ENCODE results near the gene HINFP.
A peak's percentile ranks its signal among the peaks of the same experiment; 100 is the strongest.
"Not testable (repeated sequence)": the region's sequence is repeated elsewhere in the genome, so short reads cannot be mapped to it uniquely, and the experiment has no call there.

The HINFP gene

DNA sequence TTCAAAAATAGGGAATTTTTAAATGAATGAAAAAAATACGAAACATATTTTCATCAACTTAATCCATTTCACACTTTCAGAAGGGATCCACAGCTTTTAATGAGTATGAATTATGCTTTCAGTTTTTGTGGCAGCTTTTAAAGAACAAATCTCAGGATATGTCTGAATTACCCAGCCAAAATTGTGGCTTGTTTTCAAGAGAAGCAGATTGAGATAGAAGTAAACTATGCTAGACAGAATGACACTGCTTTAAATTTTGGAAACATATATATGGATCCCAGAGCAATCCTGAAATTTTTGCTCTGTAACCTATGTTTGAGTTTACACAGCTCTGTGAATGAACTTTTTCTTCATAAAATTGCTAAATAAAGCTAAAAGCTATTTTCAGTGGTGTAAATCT is 2.4 kb upstream of the HINFP start:
- Histone ChIP-seq H3K4me1 (ENCODE audit: control insufficient read depth, insufficient read depth, low read length) (peaks cover 14% of the 10 kb centered on the region), H3K9me3 (ENCODE audit: control insufficient read depth in 2 of 2, low read length in 2 of 2) (no peaks in the 10 kb centered on the region), H3K9ac (ENCODE audit: low read length in 2 of 2) (no peak overlapping the region), H3K27ac (ENCODE audit: low read length) (no peak overlapping the region), H3K36me3 (ENCODE audit: control insufficient read depth in 2 of 2, insufficient read depth in 2 of 2, low read length in 2 of 2) (peaks cover 5 to 8% of the 10 kb centered on the region in 2 donors), H3K27me3 (ENCODE audit: control insufficient read depth in 1 of 2, insufficient read depth in 2 of 2, low read length in 2 of 2) (no peaks in the 10 kb centered on the region), H3K4me3 (ENCODE audit: low read length in 2 of 2) (no peak overlapping the region)

DNA sequence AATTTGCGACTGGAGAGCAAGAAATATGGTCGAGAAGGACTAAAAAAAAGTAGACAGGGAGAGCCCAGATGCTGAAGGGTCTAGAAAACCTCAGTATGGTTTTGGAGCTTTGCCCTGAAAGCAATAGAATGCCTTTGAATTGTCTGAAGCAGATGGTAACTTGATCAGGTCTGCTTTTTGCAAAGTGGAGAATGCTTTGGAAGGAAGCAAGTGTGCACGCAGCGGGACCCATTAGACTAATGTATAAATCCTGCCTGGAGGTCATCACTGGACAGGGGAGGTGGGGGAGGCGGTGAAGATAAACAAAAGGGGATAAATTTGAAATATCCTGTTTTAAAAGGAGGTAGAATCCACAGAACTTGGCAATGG is 757 bp upstream of the HINFP start:
- no peaks in the 10 kb centered on the region for H3K27me3 ChIP-seq (ENCODE audit: control insufficient read depth in 1 of 2, insufficient read depth in 2 of 2, low read length in 2 of 2)
- peak overlapping the region; percentile 76 for H3K27ac ChIP-seq (ENCODE audit: low read length)
- H3K9ac ChIP-seq (ENCODE audit: low read length in 2 of 2) = peak overlapping the region; percentile 72 to 83
- H3K9me3 ChIP-seq (ENCODE audit: control insufficient read depth in 2 of 2, low read length in 2 of 2) = no peaks in the 10 kb centered on the region
- H3K4me3 ChIP-seq (ENCODE audit: low read length in 2 of 2) = peak overlapping the region; percentile 61 to 100
- peaks cover 14% of the 10 kb centered on the region for H3K4me1 ChIP-seq (ENCODE audit: control insufficient read depth, insufficient read depth, low read length)
- H3K36me3 ChIP-seq (ENCODE audit: control insufficient read depth in 2 of 2, insufficient read depth in 2 of 2, low read length in 2 of 2) = peaks cover 8 to 9% of the 10 kb centered on the region in 2 donors

DNA sequence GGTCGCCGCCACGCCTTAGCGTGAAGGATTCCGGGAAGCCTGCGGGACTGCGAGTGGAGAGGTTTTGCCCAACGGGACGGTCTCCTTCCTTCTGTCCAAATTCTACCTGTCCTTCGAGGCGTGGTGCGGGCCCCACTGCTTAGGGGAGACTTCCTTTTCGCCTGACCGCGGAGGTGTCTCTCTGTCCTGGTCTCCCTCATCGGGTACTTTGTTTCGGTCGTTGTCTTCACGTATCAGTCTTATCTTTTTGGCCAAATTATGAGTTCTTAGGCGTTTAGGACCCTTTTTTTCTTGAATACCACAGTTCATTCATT is 388 bp downstream of the HINFP start:
- no peaks in the 10 kb centered on the region for H3K27me3 ChIP-seq (ENCODE audit: control insufficient read depth in 1 of 2, insufficient read depth in 2 of 2, low read length in 2 of 2)
- peak overlapping the region; percentile 100 for H3K4me3 ChIP-seq (ENCODE audit: low read length in 2 of 2)
- peaks cover 6 to 9% of the 10 kb centered on the region in 2 donors for H3K36me3 ChIP-seq (ENCODE audit: control insufficient read depth in 2 of 2, insufficient read depth in 2 of 2, low read length in 2 of 2)
- no peaks in the 10 kb centered on the region for H3K9me3 ChIP-seq (ENCODE audit: control insufficient read depth in 2 of 2, low read length in 2 of 2)
- H3K9ac ChIP-seq (ENCODE audit: low read length in 2 of 2) = peak overlapping the region; percentile 85 to 95
- peaks cover 16% of the 10 kb centered on the region for H3K4me1 ChIP-seq (ENCODE audit: control insufficient read depth, insufficient read depth, low read length)
- H3K27ac ChIP-seq (ENCODE audit: low read length) = peak overlapping the region; percentile 76

DNA sequence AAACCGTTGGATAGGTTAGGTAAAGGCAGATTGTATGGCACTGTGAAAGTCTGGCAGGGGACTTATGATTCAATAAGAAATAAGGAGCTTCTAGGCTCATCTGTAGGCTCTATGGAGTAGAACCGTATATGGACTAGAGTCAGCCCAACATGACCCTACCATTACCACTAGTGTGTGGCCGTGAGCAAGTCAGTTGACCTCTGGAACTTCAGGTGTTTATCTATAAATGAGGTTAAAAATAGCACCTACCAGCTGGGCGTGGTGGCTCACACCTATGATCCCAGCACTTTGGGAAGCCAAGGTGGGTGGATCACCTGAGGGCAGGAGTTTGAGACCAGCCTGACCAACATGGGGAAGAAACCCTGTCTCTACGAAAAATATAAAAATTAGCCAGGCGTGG is 4.4 kb downstream of the HINFP start:
- Histone ChIP-seq H3K9me3 (ENCODE audit: control insufficient read depth in 2 of 2, low read length in 2 of 2) (no peaks in the 10 kb centered on the region), H3K36me3 (ENCODE audit: control insufficient read depth in 2 of 2, insufficient read depth in 2 of 2, low read length in 2 of 2) (peaks cover 17 to 23% of the 10 kb centered on the region in 2 donors), H3K4me3 (ENCODE audit: low read length in 2 of 2) (no peak overlapping the region), H3K4me1 (ENCODE audit: control insufficient read depth, insufficient read depth, low read length) (peaks cover 15% of the 10 kb centered on the region), H3K9ac (ENCODE audit: low read length in 2 of 2) (no peak overlapping the region), H3K27ac (ENCODE audit: low read length) (no peak overlapping the region), H3K27me3 (ENCODE audit: control insufficient read depth in 1 of 2, insufficient read depth in 2 of 2, low read length in 2 of 2) (no peaks in the 10 kb centered on the region)

DNA sequence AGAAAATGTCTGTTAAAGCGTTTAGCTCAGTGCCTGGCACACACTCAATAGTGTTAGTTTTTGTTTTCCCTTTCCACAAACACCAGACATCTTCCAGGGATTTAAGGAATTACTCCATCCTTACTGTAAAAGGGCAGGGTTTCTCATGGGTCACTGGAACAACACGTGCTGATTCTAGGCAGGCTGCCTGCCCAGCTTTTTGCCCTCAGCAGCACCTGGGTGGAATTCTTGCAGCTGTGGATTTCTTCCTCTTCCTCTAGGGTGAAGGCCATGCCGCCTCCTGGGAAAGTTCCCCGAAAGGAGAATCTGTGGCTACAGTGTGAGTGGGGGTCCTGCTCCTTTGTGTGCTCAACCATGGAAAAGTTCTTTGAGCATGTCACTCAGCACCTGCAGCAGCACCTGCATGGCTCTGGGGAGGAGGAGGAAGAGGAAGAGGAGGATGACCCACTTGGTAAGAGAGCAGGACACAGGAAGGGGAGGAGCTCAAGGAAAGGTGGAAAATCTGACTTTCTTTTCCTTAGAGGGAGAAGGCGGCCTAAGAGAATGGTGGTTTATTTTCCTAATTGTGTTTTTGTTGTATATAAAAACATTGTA is 5.4 kb downstream of the HINFP start:
- Histone ChIP-seq H3K9me3 (ENCODE audit: control insufficient read depth in 2 of 2, low read length in 2 of 2) (no peaks in the 10 kb centered on the region), H3K36me3 (ENCODE audit: control insufficient read depth in 2 of 2, insufficient read depth in 2 of 2, low read length in 2 of 2) (peaks cover 26 to 28% of the 10 kb centered on the region in 2 donors), H3K27me3 (ENCODE audit: control insufficient read depth in 1 of 2, insufficient read depth in 2 of 2, low read length in 2 of 2) (no peaks in the 10 kb centered on the region), H3K27ac (ENCODE audit: low read length) (no peak overlapping the region), H3K9ac (ENCODE audit: low read length in 2 of 2) (peak overlapping the region in 1 of 2 donors; percentile 22), H3K4me1 (ENCODE audit: control insufficient read depth, insufficient read depth, low read length) (peaks cover 14% of the 10 kb centered on the region), H3K4me3 (ENCODE audit: low read length in 2 of 2) (no peak overlapping the region)

DNA sequence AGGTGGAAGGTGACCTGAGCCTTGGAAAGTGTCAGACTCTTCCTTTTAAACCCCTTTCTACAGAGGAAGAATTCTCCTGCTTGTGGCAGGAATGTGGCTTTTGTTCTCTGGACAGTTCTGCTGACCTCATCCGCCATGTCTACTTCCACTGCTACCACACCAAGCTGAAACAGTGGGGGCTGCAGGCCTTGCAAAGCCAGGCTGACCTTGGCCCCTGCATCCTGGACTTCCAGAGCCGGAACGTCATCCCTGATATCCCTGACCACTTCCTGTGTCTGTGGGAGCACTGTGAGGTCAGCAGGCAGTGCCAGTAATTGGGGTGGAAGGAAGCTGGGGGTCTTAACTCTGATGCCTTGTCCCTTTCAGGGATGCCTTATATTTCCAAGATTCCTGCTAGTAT is 9.3 kb downstream of the HINFP start:
- peaks cover 39 to 44% of the 10 kb centered on the region in 2 donors for H3K36me3 ChIP-seq (ENCODE audit: control insufficient read depth in 2 of 2, insufficient read depth in 2 of 2, low read length in 2 of 2)
- no peak overlapping the region for H3K27ac ChIP-seq (ENCODE audit: low read length)
- no peak overlapping the region for H3K9ac ChIP-seq (ENCODE audit: low read length in 2 of 2)
- H3K9me3 ChIP-seq (ENCODE audit: control insufficient read depth in 2 of 2, low read length in 2 of 2) = no peaks in the 10 kb centered on the region
- no peak overlapping the region for H3K4me3 ChIP-seq (ENCODE audit: low read length in 2 of 2)
- H3K27me3 ChIP-seq (ENCODE audit: control insufficient read depth in 1 of 2, insufficient read depth in 2 of 2, low read length in 2 of 2) = no peaks in the 10 kb centered on the region
- peaks cover 4% of the 10 kb centered on the region for H3K4me1 ChIP-seq (ENCODE audit: control insufficient read depth, insufficient read depth, low read length)

DNA sequence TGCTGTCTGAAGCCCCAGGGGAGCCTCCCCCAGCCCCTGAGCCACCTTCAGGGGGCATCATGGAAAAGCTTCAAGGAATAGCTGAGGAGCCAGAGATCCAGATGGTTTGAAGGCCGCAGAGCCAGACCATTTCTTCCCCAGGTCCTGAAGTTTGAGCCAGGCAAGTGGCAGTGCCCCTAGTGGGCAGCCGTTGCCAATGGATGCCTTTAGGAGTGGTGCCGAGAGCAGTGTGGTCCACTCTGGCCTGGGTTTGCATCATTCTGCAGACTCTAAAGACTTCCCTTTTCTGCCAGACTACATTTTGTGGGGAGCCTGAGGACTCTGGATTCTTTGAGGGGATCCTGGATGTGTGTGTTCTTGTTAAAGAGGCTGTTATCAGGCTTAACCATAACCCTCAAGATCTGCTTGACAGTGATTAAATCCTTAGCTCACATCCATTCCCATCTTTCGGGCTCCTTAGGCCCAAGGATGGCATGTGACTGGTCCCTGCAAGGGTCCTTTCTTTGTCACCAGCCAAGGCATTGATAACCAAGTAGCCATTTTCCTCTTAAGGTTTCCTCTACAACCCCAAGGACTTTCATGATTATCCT is 13.1 kb downstream of the HINFP start:
- H3K36me3 ChIP-seq (ENCODE audit: control insufficient read depth in 2 of 2, insufficient read depth in 2 of 2, low read length in 2 of 2) = peaks cover 36 to 42% of the 10 kb centered on the region in 2 donors
- no peaks in the 10 kb centered on the region for H3K4me1 ChIP-seq (ENCODE audit: control insufficient read depth, insufficient read depth, low read length)
- no peak overlapping the region for H3K9ac ChIP-seq (ENCODE audit: low read length in 2 of 2)
- H3K9me3 ChIP-seq (ENCODE audit: control insufficient read depth in 2 of 2, low read length in 2 of 2) = no peaks in the 10 kb centered on the region
- H3K27me3 ChIP-seq (ENCODE audit: control insufficient read depth in 1 of 2, insufficient read depth in 2 of 2, low read length in 2 of 2) = peaks cover 0 to 3% of the 10 kb centered on the region in 2 donors
- H3K27ac ChIP-seq (ENCODE audit: low read length) = no peak overlapping the region
- no peak overlapping the region for H3K4me3 ChIP-seq (ENCODE audit: low read length in 2 of 2)

DNA sequence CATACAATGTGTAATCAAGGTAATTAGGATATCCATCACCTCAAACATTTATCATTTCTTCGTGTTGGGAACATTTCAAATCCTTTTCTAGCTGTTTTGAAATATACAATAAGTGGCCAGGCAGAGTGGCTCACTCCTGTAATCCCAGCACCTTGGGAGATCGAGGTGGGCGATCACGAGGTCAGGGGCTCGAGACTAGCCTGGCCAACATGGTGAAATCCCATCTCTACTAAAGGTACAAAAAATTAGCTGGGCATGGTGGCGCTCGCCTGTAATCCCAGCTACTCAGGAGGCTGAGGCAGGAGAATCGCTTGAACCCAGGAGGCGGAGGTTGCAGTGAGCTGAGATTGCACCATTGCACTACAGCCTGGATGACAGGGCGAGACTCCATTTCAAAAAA is 17.9 kb downstream of the HINFP start:
- not testable (repeated sequence) for H3K27ac ChIP-seq (ENCODE audit: low read length); H3K36me3 ChIP-seq (ENCODE audit: control insufficient read depth in 2 of 2, insufficient read depth in 2 of 2, low read length in 2 of 2); H3K9me3 ChIP-seq (ENCODE audit: control insufficient read depth in 2 of 2, low read length in 2 of 2); H3K4me3 ChIP-seq (ENCODE audit: low read length in 2 of 2); H3K4me1 ChIP-seq (ENCODE audit: control insufficient read depth, insufficient read depth, low read length); H3K9ac ChIP-seq (ENCODE audit: low read length in 2 of 2); H3K27me3 ChIP-seq (ENCODE audit: control insufficient read depth in 1 of 2, insufficient read depth in 2 of 2, low read length in 2 of 2)

DNA sequence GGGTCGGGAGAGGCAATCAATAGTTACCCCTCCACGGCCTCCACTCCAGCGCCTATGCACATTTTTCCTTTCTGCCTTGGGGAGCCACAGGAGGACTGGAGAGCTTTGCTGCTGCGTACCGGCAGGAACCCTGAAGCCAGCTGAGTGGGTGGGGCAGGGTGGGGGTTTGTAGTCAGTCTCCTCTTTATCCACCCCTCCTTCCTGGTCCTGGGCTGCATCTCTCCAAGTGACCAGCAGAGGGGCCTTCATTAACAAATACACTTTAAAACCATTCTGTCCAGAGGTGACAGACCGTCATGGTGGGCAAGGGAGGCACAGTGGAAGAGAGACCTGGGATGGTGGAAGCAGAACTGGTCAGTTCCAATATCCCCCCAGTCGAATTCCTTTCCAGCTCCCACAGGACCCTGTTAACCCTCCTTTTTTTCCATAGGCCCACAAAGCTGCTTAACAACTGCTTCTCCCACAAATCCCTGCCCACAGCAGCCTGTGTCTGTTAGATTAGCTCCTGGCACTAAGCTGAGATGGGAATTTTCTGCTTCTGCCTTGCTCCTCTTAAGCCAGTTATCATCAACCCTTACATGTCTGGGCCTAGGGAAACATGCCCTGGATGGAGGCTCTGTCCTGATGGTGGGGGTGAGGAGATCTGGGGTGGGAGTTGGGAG is 23.6 kb downstream of the HINFP start:
- Histone ChIP-seq H3K36me3 (ENCODE audit: control insufficient read depth in 2 of 2, insufficient read depth in 2 of 2, low read length in 2 of 2) (no peaks in the 10 kb centered on the region), H3K9ac (ENCODE audit: low read length in 2 of 2) (no peak overlapping the region), H3K27ac (ENCODE audit: low read length) (no peak overlapping the region), H3K27me3 (ENCODE audit: control insufficient read depth in 1 of 2, insufficient read depth in 2 of 2, low read length in 2 of 2) (peaks cover 13 to 22% of the 10 kb centered on the region in 2 donors), H3K4me1 (ENCODE audit: control insufficient read depth, insufficient read depth, low read length) (peaks cover 14% of the 10 kb centered on the region), H3K9me3 (ENCODE audit: control insufficient read depth in 2 of 2, low read length in 2 of 2) (no peaks in the 10 kb centered on the region), H3K4me3 (ENCODE audit: low read length in 2 of 2) (no peak overlapping the region)

DNA sequence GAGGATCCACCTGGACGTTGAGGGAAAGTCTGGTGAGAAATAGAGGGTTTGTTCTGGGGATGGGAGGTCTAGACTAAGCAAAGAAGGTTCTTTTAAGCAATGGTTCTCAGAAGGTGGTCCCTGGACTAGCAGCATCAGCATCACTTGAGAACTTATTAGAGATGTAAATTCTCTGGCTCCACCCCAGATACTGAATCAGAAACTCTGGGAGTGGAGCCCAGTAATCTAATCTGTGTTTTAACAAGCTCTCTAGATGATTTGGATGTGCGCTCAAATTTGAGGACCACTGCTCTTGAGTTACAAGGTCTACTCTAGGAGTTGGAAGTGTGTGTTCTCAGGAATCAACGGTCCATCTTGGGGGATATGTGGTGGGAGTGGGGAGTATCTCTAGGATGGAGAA is 24.2 kb downstream of the HINFP start:
- Histone ChIP-seq H3K27me3 (ENCODE audit: control insufficient read depth in 1 of 2, insufficient read depth in 2 of 2, low read length in 2 of 2) (peaks cover 15 to 23% of the 10 kb centered on the region in 2 donors), H3K9ac (ENCODE audit: low read length in 2 of 2) (no peak overlapping the region), H3K4me1 (ENCODE audit: control insufficient read depth, insufficient read depth, low read length) (peaks cover 14% of the 10 kb centered on the region)

More for the DNA sequence above, 24.2 kb downstream of the HINFP start:
- Histone ChIP-seq H3K4me3 (ENCODE audit: low read length in 2 of 2) (no peak overlapping the region), H3K27ac (ENCODE audit: low read length) (no peak overlapping the region), H3K9me3 (ENCODE audit: control insufficient read depth in 2 of 2, low read length in 2 of 2) (no peaks in the 10 kb centered on the region), H3K36me3 (ENCODE audit: control insufficient read depth in 2 of 2, insufficient read depth in 2 of 2, low read length in 2 of 2) (no peaks in the 10 kb centered on the region)

Measured in stomach smooth muscle (tissue), 2 donors.